Measurements from ENCODE around the gene CKMT2.

Gene CKMT2

GRCh38 chr5:81283976-81284375 is 50.9 kb downstream of the CKMT2 start:
- TF ChIP-seq CTCF (IDR thresholded peaks at IDR 0.05): no peak

GRCh38 chr5:81286059-81286617 is 53.0 kb downstream of the CKMT2 start:
- TF ChIP-seq CTCF (IDR thresholded peaks at IDR 0.05): no peak

DNA sequence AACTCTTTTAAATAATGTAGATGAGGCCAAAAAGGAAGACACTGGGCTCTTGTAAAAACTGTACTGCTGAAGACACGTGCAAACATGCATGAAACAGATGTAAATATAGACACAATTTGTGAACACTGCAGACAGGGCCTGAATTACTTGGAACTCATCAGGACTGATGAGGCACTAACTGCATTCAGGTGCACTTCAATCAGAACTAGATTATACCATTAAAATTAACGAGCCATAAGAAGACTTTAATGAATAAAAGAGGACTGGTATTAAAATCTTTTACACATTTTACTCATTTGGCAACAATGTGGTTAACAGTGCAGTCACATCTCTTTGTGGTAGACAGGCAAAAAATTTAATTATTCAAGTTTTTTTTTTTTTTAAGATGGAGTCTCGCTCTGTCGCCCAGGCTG is 54.9 kb downstream of the CKMT2 start:
- no peak for TF ChIP-seq CTCF (IDR thresholded peaks at IDR 0.05)

DNA sequence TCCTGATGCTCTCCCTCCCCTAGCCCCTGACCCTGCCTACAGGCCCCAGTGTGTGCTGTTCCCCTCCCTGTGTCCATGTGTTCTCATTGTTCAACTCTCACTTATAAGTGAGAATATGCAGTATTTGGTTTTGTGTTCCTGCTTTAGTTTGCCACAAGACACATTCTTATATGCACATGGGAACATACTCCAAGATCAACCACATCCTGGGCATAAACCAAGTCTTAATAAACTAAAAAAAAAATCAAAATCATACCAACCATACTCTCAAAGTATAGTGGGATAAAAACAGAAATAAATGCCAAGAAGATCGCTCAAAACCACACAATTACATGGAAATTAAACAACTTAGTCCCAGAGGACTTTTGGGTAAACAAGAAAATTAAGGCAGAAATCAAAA is 57.0 kb downstream of the CKMT2 start:
- TF ChIP-seq CTCF (IDR thresholded peaks at IDR 0.05): no peak

GRCh38 chr5:81292130-81292529 is 59.0 kb downstream of the CKMT2 start:
- TF ChIP-seq CTCF (IDR thresholded peaks at IDR 0.05): no peak

- no peak for TF ChIP-seq CTCF (IDR thresholded peaks at IDR 0.05)
Measured at GRCh38 chr5:81297531-81297930, 64.4 kb downstream of the CKMT2 start.

DNA sequence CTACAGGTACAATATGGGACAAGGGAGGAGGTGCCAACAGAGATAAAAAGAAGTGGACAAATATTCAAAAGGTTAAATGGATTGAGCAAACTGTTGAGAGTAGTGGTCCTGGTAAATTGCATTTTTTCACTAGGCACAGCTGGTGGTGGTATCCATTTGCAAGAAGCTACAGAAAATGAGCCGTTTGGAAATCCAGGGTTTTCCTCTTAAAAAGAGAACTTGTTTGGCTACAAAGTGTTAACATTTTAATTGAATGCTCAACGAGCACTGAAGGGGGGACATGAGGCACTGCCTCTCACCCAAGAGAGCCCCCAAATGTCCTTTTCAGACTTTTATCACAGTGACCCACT is 67.8 kb downstream of the CKMT2 start:
- no peak for TF ChIP-seq CTCF (IDR thresholded peaks at IDR 0.05)

Measured in LNCAP (cell line).